ENCODE data around the gene HGD.

- TF ChIP-seq, protein P1, sequence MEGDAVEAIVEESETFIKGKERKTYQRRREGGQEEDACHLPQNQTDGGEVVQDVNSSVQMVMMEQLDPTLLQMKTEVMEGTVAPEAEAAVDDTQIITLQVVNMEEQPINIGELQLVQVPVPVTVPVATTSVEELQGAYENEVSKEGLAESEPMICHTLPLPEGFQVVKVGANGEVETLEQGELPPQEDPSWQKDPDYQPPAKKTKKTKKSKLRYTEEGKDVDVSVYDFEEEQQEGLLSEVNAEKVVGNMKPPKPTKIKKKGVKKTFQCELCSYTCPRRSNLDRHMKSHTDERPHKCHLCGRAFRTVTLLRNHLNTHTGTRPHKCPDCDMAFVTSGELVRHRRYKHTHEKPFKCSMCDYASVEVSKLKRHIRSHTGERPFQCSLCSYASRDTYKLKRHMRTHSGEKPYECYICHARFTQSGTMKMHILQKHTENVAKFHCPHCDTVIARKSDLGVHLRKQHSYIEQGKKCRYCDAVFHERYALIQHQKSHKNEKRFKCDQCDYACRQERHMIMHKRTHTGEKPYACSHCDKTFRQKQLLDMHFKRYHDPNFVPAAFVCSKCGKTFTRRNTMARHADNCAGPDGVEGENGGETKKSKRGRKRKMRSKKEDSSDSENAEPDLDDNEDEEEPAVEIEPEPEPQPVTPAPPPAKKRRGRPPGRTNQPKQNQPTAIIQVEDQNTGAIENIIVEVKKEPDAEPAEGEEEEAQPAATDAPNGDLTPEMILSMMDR (IDR thresholded peaks at IDR 0.05; ENCODE audit: insufficient read depth, low read depth, low read length): no peak
- no peak for TF ChIP-seq EZH2 (IDR thresholded peaks at IDR 0.05; ENCODE audit: insufficient read depth, low read length)
Measured at GRCh38 chr3:120680193-120680894, 1.7 kb downstream of the HGD start.

Measured in astrocyte (in vitro differentiated cells and primary cell).